Nephron (organoid): ENCODE data around the gene AHRR.

Experiments used
- H3K27ac Mint-ChIP-seq, 3 experiments: 2 replicates each; pipeline ENCODE4 v1.8.0; 2020; ENCODE audit warnings: mixed read lengths in 3 of 3, mild to moderate bottlenecking in 2 of 3, moderate library complexity in 1 of 3
- H3K27me3 Mint-ChIP-seq: 2 replicates; pipeline ENCODE4 v1.8.0; 2021; ENCODE audit warnings: low read depth, mild to moderate bottlenecking, moderate library complexity, mixed read lengths
- H3K36me3 Mint-ChIP-seq: 2 replicates; pipeline ENCODE4 v1.8.0; 2020; ENCODE audit warnings: low read depth, mixed read lengths
- H3K4me1 Mint-ChIP-seq: 2 replicates; pipeline ENCODE4 v1.8.0; 2020; ENCODE audit warnings: mixed read lengths
- H3K4me3 Mint-ChIP-seq, 3 experiments: 2 replicates each; pipeline ENCODE4 v1.8.0; 2020; ENCODE audit warnings: mild to moderate bottlenecking in 3 of 3, mixed read lengths in 3 of 3, moderate library complexity in 2 of 3
- H3K9me3 Mint-ChIP-seq: 2 replicates; pipeline ENCODE4 v1.8.0; 2020; ENCODE audit warnings: mixed read lengths
- TF ChIP-seq, protein P1 (sequence below), 3 experiments: fragments of 200-600 bp; sonication (generic); IDR thresholded peaks; one replicate each; pipeline ENCODE4 v1.5.0; 2021; ENCODE audit warnings: antibody characterized with exemption in 3 of 3; ENCODE audit not compliant: unreplicated experiment in 3 of 3

Gene AHRR

DNA sequence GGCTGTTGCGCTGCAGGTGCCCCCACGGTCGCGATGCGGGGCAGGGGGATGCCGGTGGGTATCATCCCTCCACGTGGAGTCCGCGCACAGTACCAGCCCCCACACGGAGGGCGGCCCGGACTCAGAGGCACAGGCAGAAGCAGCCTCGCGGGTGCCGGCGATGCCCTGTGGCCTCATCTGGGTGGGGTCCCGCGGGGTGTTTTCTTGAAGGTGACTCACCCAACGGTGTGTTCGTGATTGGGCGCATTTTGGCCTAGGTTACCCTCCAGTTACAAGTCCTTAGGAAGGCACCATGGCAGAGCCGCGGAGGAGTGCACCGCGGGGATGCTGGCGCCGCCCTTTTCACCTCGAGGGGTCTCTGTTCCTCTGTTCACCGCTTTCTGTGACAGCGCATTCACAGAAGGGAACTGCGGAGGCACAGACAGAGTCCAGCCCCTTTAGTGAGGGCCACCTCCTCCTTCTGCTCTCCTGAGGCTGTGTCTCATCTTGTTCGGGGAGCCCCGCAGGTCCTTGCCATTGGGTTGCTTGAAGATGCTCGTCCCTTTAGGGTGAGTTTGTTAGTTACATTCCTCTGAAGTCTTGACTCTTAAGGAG is 99.9 kb downstream of the AHRR start:
- TF ChIP-seq, protein P1, sequence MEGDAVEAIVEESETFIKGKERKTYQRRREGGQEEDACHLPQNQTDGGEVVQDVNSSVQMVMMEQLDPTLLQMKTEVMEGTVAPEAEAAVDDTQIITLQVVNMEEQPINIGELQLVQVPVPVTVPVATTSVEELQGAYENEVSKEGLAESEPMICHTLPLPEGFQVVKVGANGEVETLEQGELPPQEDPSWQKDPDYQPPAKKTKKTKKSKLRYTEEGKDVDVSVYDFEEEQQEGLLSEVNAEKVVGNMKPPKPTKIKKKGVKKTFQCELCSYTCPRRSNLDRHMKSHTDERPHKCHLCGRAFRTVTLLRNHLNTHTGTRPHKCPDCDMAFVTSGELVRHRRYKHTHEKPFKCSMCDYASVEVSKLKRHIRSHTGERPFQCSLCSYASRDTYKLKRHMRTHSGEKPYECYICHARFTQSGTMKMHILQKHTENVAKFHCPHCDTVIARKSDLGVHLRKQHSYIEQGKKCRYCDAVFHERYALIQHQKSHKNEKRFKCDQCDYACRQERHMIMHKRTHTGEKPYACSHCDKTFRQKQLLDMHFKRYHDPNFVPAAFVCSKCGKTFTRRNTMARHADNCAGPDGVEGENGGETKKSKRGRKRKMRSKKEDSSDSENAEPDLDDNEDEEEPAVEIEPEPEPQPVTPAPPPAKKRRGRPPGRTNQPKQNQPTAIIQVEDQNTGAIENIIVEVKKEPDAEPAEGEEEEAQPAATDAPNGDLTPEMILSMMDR (IDR thresholded peaks at IDR 0.05; ENCODE audit: unreplicated experiment in 3 of 3) = no peak
- Mint-ChIP-seq H3K4me3 (no peak overlapping the region), H3K27ac (no peak overlapping the region), H3K9me3 (no peaks in the 10 kb centered on the region), H3K4me1 (peaks cover 9% of the 10 kb centered on the region), H3K36me3 (no peaks in the 10 kb centered on the region), H3K27me3 (peaks cover 4% of the 10 kb centered on the region)

DNA sequence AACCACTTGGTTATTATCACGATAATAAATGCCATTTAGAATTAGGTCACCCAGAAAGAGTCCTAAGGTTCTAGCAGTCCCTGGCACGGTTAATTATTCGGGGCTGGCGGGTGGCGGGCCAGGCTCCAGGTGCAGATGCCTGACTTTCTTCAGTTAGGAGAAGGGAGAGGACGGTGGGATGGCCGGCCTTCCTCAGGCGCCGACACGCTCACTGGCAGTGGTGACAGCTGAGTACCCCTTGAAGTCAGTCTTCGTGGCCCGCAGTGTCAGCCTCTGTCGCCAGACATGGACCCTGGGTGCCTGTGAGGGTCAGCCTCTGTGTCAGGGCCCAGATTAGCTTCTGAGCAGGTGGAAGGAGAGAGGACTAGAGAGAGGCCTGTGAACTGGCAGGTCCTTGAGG is 100.4 kb downstream of the AHRR start:
- no peak overlapping the region for H3K4me3 Mint-ChIP-seq
- no peaks in the 10 kb centered on the region for H3K36me3 Mint-ChIP-seq
- H3K27ac Mint-ChIP-seq = no peak overlapping the region
- TF ChIP-seq, protein P1 (IDR thresholded peaks at IDR 0.05; ENCODE audit: unreplicated experiment in 3 of 3) = no peak
- no peaks in the 10 kb centered on the region for H3K9me3 Mint-ChIP-seq
- H3K27me3 Mint-ChIP-seq = peaks cover 2% of the 10 kb centered on the region
- H3K4me1 Mint-ChIP-seq = peaks cover 9% of the 10 kb centered on the region

DNA sequence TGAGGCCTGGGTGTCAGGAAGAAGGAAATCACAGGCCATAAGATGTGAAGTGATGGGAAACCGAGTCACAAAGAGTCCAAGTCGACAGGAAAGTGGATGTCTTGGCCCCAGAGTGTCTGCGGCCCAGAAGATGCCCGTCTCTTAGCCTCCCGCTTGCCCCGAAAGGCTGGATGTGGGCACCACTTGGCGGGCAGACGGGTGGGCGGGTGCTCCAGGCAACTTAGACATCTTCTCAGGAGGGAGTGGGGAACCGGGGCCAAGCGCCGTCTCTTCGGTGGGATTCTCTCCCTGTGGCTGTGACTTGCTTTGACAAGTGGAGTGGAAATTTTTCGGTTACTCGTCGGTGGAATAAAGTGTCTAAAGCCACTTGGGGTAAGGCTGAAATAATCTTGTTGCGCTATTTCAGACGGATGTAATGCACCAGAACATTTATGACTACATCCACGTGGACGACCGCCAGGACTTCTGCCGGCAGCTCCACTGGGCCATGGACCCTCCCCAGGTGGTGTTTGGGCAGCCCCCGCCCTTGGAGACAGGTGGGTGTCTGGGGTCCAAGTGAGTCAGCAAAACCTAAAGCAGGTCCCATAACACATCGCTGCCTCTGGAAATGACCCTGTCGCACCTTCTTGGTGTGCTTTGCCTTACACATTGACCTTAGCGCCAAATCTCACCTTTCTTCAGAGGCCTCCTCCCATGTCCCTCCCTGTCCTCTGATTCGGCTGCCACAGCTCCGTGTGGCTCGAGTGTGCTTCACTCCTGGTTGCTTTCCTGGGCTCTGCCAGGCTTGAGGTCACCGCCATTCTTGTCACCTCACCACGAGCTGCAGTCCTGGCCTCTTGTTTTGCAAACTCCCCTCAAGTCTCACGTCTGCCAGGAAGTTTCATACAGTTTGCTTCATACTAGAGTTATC is 101.1 kb downstream of the AHRR start:
- TF ChIP-seq, protein P1 (IDR thresholded peaks at IDR 0.05; ENCODE audit: unreplicated experiment in 3 of 3) = no peak
- no peaks in the 10 kb centered on the region for H3K27me3 Mint-ChIP-seq
- H3K4me1 Mint-ChIP-seq = peaks cover 9% of the 10 kb centered on the region
- H3K36me3 Mint-ChIP-seq = no peaks in the 10 kb centered on the region
- no peaks in the 10 kb centered on the region for H3K9me3 Mint-ChIP-seq
- no peak overlapping the region for H3K27ac Mint-ChIP-seq
- no peak overlapping the region for H3K4me3 Mint-ChIP-seq

DNA sequence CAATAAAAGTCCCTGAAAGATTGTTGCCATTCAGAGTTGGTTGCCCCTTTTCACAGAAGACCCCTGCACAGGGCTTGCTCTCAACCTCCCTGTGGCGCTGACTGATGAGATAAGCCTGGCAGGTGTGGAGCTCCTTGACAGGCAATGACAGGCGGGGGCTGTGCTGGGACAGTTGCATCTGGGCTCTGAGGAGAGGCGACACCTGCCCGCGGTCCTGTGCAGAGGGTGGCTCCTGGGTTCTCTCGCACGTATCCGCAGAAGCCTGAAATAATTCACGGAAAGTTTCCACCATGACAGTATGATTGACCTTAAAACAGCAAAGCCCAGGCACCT is 101.7 kb downstream of the AHRR start:
- Mint-ChIP-seq H3K27me3 (no peaks in the 10 kb centered on the region), H3K36me3 (no peaks in the 10 kb centered on the region), H3K4me1 (peaks cover 9% of the 10 kb centered on the region), H3K9me3 (no peaks in the 10 kb centered on the region), H3K27ac (no peak overlapping the region), H3K4me3 (no peak overlapping the region)
- TF ChIP-seq, protein P1 (IDR thresholded peaks at IDR 0.05; ENCODE audit: unreplicated experiment in 3 of 3) = no peak

DNA sequence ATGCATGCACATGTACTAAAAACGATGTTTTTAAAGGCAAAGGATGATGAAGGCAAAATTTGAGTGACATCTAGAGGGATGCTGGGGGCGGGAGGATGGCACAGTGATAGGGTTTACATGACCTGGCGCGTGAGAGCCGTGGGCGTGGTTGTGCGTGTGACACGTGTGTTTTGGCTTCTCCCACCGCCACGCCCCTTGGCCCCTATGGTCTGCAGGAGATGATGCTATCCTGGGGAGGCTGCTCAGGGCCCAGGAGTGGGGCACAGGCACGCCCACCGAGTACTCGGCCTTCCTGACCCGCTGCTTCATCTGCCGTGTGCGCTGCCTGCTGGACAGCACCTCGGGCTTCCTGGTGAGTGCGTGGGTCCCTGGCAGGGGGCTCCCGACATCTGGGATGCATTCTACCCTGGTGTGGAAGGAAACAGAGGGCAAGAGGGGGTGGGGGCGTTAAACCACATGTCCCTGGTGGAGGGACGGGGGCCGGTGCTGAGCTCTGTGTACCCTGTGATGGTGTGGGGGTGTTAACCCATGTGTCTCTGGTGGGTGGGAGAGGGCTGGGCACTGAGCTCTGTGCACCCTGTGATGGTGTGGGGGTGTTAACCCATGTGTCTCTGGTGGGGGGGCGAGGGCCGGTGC is 102.2 kb downstream of the AHRR start:
- no peaks in the 10 kb centered on the region for H3K36me3 Mint-ChIP-seq
- no peaks in the 10 kb centered on the region for H3K27me3 Mint-ChIP-seq
- no peak overlapping the region for H3K27ac Mint-ChIP-seq

More for the DNA sequence above, 102.2 kb downstream of the AHRR start:
- Mint-ChIP-seq H3K4me1 (peaks cover 9% of the 10 kb centered on the region), H3K4me3 (no peak overlapping the region), H3K9me3 (no peaks in the 10 kb centered on the region)
- TF ChIP-seq, protein P1 (IDR thresholded peaks at IDR 0.05; ENCODE audit: unreplicated experiment in 3 of 3) = no peak
